Mesendoderm (in vitro differentiated cells): Measurements from ENCODE around the gene HES5.

Source experiments
- DNase-seq: peaks from one replicate; pipeline ENCODE4 v3.0.0; 2013
- H2AK5ac ChIP-seq: 2 replicates; pipeline ENCODE4 v1.6.1; 2013; ENCODE audit warnings: low read length, inconsistent platforms
- H2BK120ac ChIP-seq: 2 replicates; pipeline ENCODE4 v1.6.1; 2013; ENCODE audit warnings: low read depth, mild to moderate bottlenecking, low read length, moderate library complexity, mixed read lengths
- H2BK15ac ChIP-seq: replicated peaks from 2 replicates; pipeline ENCODE4 v1.6.1; 2013; ENCODE audit warnings: low read depth, mild to moderate bottlenecking, moderate library complexity
- H2BK5ac ChIP-seq: 2 replicates; pipeline ENCODE4 v1.6.1; 2013; ENCODE audit warnings: low read length, inconsistent platforms
- H3K18ac ChIP-seq: 2 replicates; pipeline ENCODE4 v1.6.1; 2013; ENCODE audit warnings: mild to moderate bottlenecking, low read length, mixed read lengths
- H3K23ac ChIP-seq: one replicate; pipeline ENCODE4 v1.6.1; 2013; ENCODE audit warnings: low read length
- H3K27ac ChIP-seq: 2 replicates; pipeline ENCODE4 v1.5.1; 2013; ENCODE audit warnings: low read depth, mild to moderate bottlenecking, inconsistent platforms, low read length, moderate library complexity
- H3K27me3 ChIP-seq: 2 replicates; pipeline ENCODE4 v1.6.1; 2013; ENCODE audit warnings: low read length, control low read depth, mild to moderate bottlenecking, inconsistent platforms; ENCODE audit not compliant: insufficient read depth, poor library complexity
- H3K36me3 ChIP-seq: 2 replicates; pipeline ENCODE4 v1.6.1; 2013; ENCODE audit warnings: low read length, inconsistent platforms; ENCODE audit not compliant: control insufficient read depth, insufficient read depth
- H3K4ac ChIP-seq: one replicate; pipeline ENCODE4 v1.6.1; 2013; ENCODE audit warnings: low read depth, mild to moderate bottlenecking, low read length, moderate library complexity
- H3K4me1 ChIP-seq: 2 replicates; pipeline ENCODE4 v1.6.1; 2013; ENCODE audit warnings: low read depth, low read length, inconsistent platforms; ENCODE audit not compliant: control insufficient read depth
- H3K4me2 ChIP-seq: 2 replicates; pipeline ENCODE4 v1.6.1; 2013; ENCODE audit warnings: low read length
- H3K4me3 ChIP-seq: 2 replicates; pipeline ENCODE4 v1.5.1; 2013; ENCODE audit warnings: mild to moderate bottlenecking, low read length
- H3K56ac ChIP-seq: one replicate; pipeline ENCODE4 v1.6.1; 2013; ENCODE audit warnings: low read length
- H3K79me1 ChIP-seq: 2 replicates; pipeline ENCODE4 v1.6.1; 2013; ENCODE audit warnings: low read length, inconsistent platforms
- H3K79me2 ChIP-seq: 2 replicates; pipeline ENCODE4 v1.6.1; 2013; ENCODE audit warnings: mild to moderate bottlenecking, low read length; ENCODE audit not compliant: control insufficient read depth, insufficient read depth
- H3K9ac ChIP-seq: 2 replicates; pipeline ENCODE4 v1.6.1; 2013; ENCODE audit warnings: low read length, inconsistent platforms
- H4K5ac ChIP-seq: one replicate; pipeline ENCODE4 v1.6.1; 2013; ENCODE audit warnings: low read length
- H4K8ac ChIP-seq: one replicate; pipeline ENCODE4 v1.6.1; 2013; ENCODE audit warnings: low read depth, mild to moderate bottlenecking, control low read depth, low read length, moderate library complexity
- WGBS: extraction: QIAGEN DNeasy Blood & Tissue Kit; methylation state at CpG from one replicate; pipeline ENCODE4 v1.1.7; 2013; ENCODE audit warnings: low lambda C conversion rate, missing lambda C conversion rate; ENCODE audit not compliant: insufficient coverage; ENCODE audit errors: extremely low coverage; 5-methylcytosine and 5-hydroxymethylcytosine counted together

The HES5 gene

GRCh38 chr1:2541619-2542245 is 11.7 kb upstream of the HES5 start:
- Histone ChIP-seq H2BK5ac (no peak overlapping the region), H3K4me1 (no peaks in the 10 kb centered on the region), H4K5ac (no peak overlapping the region), H3K36me3 (no peaks in the 10 kb centered on the region), H3K27me3 (no peaks in the 10 kb centered on the region), H3K9ac (no peak overlapping the region), H3K79me1 (no peaks in the 10 kb centered on the region), H2BK120ac (no peak overlapping the region), H3K4me3 (no peak overlapping the region), H3K23ac (no peak overlapping the region), H2BK15ac (no peak overlapping the region), H3K18ac (no peak overlapping the region), H3K27ac (no peak overlapping the region), H3K4ac (no peak overlapping the region), H2AK5ac (no peak overlapping the region), H3K56ac (no peak overlapping the region), H3K4me2 (no peak overlapping the region), H3K79me2 (no peaks in the 10 kb centered on the region), H4K8ac (no peak overlapping the region)
- DNase-seq: no peak
- WGBS: no CpG with 5 or more reads among the region's 25 CpGs

- H3K79me1 ChIP-seq: no peaks in the 10 kb centered on the region
- DNase-seq: no peak
- no peak overlapping the region for H3K27ac ChIP-seq
- no peak overlapping the region for H2AK5ac ChIP-seq
- no peak overlapping the region for H3K4ac ChIP-seq
- no peaks in the 10 kb centered on the region for H3K36me3 ChIP-seq
- H2BK15ac ChIP-seq: no peak overlapping the region
- no peaks in the 10 kb centered on the region for H3K27me3 ChIP-seq
- H3K56ac ChIP-seq: peak overlapping the region; percentile 56
- H3K23ac ChIP-seq: no peak overlapping the region
- H3K9ac ChIP-seq: no peak overlapping the region
- H2BK5ac ChIP-seq: no peak overlapping the region
- H3K4me3 ChIP-seq: no peak overlapping the region
- no peaks in the 10 kb centered on the region for H3K79me2 ChIP-seq
- H2BK120ac ChIP-seq: no peak overlapping the region
- no peak overlapping the region for H3K4me2 ChIP-seq
- no peak overlapping the region for H4K8ac ChIP-seq
- no peaks in the 10 kb centered on the region for H3K4me1 ChIP-seq
- WGBS: no CpG with 5 or more reads among the region's 39 CpGs
- H3K18ac ChIP-seq: no peak overlapping the region
- no peak overlapping the region for H4K5ac ChIP-seq
These were observed 10.9 kb upstream of the HES5 start for GRCh38 chr1:2540816-2541492.

DNA sequence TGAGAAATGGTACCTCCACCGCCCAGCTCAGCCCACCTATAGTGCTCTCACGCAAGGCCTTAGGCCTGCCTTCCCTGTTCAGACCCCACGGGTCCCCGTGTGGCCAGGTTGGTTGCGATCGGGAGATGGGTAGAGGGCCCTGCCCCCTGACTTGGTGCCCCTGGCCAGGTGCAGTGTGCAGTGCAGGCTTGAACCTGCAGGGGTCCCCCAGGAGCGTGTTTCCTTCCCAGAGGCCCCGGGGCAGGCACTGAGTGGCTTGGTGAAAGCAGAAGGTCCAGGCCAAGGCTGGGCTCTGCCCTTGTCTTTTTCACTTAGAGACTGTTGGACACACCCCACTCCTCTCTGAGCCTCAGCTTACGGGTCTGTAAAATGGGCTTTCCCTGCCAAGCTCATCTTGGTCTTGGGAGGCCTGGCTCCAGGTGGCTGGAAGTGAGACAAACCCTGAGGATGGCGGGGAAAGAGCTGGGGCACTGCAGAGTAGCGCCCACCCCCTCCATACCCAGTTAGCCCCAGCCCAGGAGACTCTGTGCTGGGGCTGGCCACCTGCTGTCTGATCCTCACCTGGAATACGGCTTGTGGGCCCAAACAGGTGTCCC is 9.3 kb upstream of the HES5 start:
- WGBS: no CpG with 5 or more reads among the region's 12 CpGs

GRCh38 chr1:2538872-2539271 is 8.8 kb upstream of the HES5 start:
- no peak overlapping the region for H3K56ac ChIP-seq
- no peaks in the 10 kb centered on the region for H3K36me3 ChIP-seq
- H3K27ac ChIP-seq: no peak overlapping the region
- H2AK5ac ChIP-seq: no peak overlapping the region
- H3K27me3 ChIP-seq: no peaks in the 10 kb centered on the region
- H3K23ac ChIP-seq: no peak overlapping the region
- no peaks in the 10 kb centered on the region for H3K79me2 ChIP-seq
- H4K5ac ChIP-seq: no peak overlapping the region
- no peak overlapping the region for H3K4me2 ChIP-seq
- no peak for DNase-seq
- no peak overlapping the region for H3K4ac ChIP-seq
- no peak overlapping the region for H3K9ac ChIP-seq
- H3K4me3 ChIP-seq: no peak overlapping the region
- H2BK120ac ChIP-seq: no peak overlapping the region
- H2BK15ac ChIP-seq: no peak overlapping the region
- WGBS: no CpG with 5 or more reads among the region's 8 CpGs
- no peaks in the 10 kb centered on the region for H3K4me1 ChIP-seq
- H4K8ac ChIP-seq: no peak overlapping the region
- H2BK5ac ChIP-seq: no peak overlapping the region
- H3K79me1 ChIP-seq: no peaks in the 10 kb centered on the region
- no peak overlapping the region for H3K18ac ChIP-seq

More for the DNA sequence above, 9.3 kb upstream of the HES5 start:
- Histone ChIP-seq H3K23ac (no peak overlapping the region), H4K8ac (no peak overlapping the region), H3K79me2 (no peaks in the 10 kb centered on the region), H3K79me1 (no peaks in the 10 kb centered on the region), H3K4me2 (no peak overlapping the region), H2BK5ac (no peak overlapping the region), H2BK15ac (no peak overlapping the region), H2BK120ac (no peak overlapping the region), H3K18ac (no peak overlapping the region), H4K5ac (no peak overlapping the region), H2AK5ac (no peak overlapping the region), H3K36me3 (no peaks in the 10 kb centered on the region), H3K27me3 (no peaks in the 10 kb centered on the region), H3K4ac (no peak overlapping the region), H3K4me3 (no peak overlapping the region), H3K27ac (no peak overlapping the region), H3K9ac (no peak overlapping the region), H3K56ac (no peak overlapping the region), H3K4me1 (no peaks in the 10 kb centered on the region)
- DNase-seq: peak; percentile 62

DNA sequence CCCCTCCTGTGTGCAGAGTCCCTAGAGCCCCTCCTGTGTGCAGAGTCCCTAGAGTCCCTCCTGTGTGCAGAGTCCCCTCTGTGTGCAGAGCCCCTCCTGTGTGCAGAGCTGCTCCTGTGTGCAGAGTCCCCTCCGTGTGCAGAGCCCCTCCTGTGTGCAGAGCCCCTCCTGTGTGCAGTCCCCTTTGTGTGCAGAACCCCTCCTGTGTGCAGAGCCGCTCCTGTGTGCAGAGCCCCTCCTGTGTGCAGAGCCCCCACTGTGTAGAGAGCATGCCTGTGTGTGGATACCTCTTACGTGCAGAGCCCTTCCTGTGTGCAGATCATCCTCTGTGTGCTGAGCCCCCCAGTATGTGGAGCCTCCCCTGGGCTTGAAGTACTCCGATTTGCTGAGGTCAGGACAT is 8.3 kb upstream of the HES5 start:
- H3K79me2 ChIP-seq: no peaks in the 10 kb centered on the region
- H3K4me1 ChIP-seq: no peaks in the 10 kb centered on the region

More for the DNA sequence above, 8.3 kb upstream of the HES5 start:
- H3K4ac ChIP-seq: no peak overlapping the region
- no peaks in the 10 kb centered on the region for H3K36me3 ChIP-seq
- no peaks in the 10 kb centered on the region for H3K79me1 ChIP-seq
- H2BK15ac ChIP-seq: no peak overlapping the region
- no peak for DNase-seq
- no peak overlapping the region for H3K56ac ChIP-seq
- no peak overlapping the region for H2AK5ac ChIP-seq
- no peak overlapping the region for H3K23ac ChIP-seq
- H2BK5ac ChIP-seq: no peak overlapping the region
- H3K18ac ChIP-seq: no peak overlapping the region
- no peak overlapping the region for H4K5ac ChIP-seq
- no peak overlapping the region for H4K8ac ChIP-seq
- no peak overlapping the region for H3K27ac ChIP-seq
- no peak overlapping the region for H2BK120ac ChIP-seq
- H3K9ac ChIP-seq: no peak overlapping the region
- no CpG with 5 or more reads among the region's 4 CpGs for WGBS
- H3K27me3 ChIP-seq: no peaks in the 10 kb centered on the region
- no peak overlapping the region for H3K4me2 ChIP-seq
- no peak overlapping the region for H3K4me3 ChIP-seq
